Measurements from ENCODE around the gene PDE7B.
A peak's percentile ranks its signal among the peaks of the same experiment; 100 is the strongest.

PDE7B gene

DNA sequence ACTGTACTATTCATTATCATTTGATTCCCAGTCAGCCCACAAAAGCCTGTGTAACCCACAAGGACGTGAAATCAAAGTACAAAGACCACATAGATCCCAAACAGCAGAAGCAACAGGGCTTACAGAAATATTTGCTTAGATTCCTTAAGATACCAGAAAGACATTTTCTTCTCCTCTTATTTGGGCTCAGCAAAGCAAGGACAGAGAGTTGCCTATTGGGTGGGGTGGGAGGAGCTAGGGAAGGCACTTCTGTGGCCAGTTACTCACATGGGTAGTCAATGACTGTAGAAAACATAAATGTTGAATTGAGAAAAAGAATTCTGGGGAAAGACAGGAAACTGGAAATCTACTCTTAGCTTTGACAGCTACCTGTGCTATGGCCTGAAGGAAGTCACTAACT is 19.8 kb downstream of the PDE7B start:
- H3K36me3 ChIP-seq (ENCODE audit: control insufficient read depth, insufficient read depth, low read length), result no peaks in the 10 kb centered on the region
- H3K4me3 ChIP-seq (ENCODE audit: low read length), result no peak overlapping the region
- no peak overlapping the region for H4K8ac ChIP-seq (ENCODE audit: low read depth, low read length)
- no peak overlapping the region for H3K18ac ChIP-seq (ENCODE audit: low read length)
- H3K4me1 ChIP-seq (ENCODE audit: control insufficient read depth, low read depth, low read length), result no peaks in the 10 kb centered on the region
- H3K9ac ChIP-seq (ENCODE audit: low read length), result no peak overlapping the region
- H2BK15ac ChIP-seq (replicated peaks; ENCODE audit: low read depth), result no peak overlapping the region
- H2BK120ac ChIP-seq (ENCODE audit: low read depth, low read length), result no peak overlapping the region
- WGBS (ENCODE audit: extremely low coverage, insufficient coverage, low lambda C conversion rate), result no CpG with 5 or more reads among the region's 1 CpG
- no peaks in the 10 kb centered on the region for H3K79me1 ChIP-seq (ENCODE audit: low read length)
- H2AK5ac ChIP-seq (ENCODE audit: low read length), result no peak overlapping the region
- H2BK5ac ChIP-seq (ENCODE audit: low read length), result no peak overlapping the region
- H4K5ac ChIP-seq (ENCODE audit: low read length), result no peak overlapping the region
- no peaks in the 10 kb centered on the region for H3K79me2 ChIP-seq (ENCODE audit: control insufficient read depth, insufficient read depth, low read length)
- H3K4ac ChIP-seq (ENCODE audit: low read depth, low read length), result no peak overlapping the region
- no peaks in the 10 kb centered on the region for H3K27me3 ChIP-seq (ENCODE audit: insufficient read depth, low read length, poor library complexity)
- H3K56ac ChIP-seq (ENCODE audit: low read length), result no peak overlapping the region
- DNase-seq, result no peak
- no peak overlapping the region for H3K27ac ChIP-seq (ENCODE audit: low read depth, low read length)
- no peak overlapping the region for H3K23ac ChIP-seq (ENCODE audit: low read length)
- no peak overlapping the region for H3K4me2 ChIP-seq (ENCODE audit: low read length)

- Histone ChIP-seq H3K4ac (ENCODE audit: low read depth, low read length) (no peak overlapping the region), H2AK5ac (ENCODE audit: low read length) (no peak overlapping the region), H3K36me3 (ENCODE audit: control insufficient read depth, insufficient read depth, low read length) (no peaks in the 10 kb centered on the region), H3K4me3 (ENCODE audit: low read length) (no peak overlapping the region), H3K27me3 (ENCODE audit: insufficient read depth, low read length, poor library complexity) (no peaks in the 10 kb centered on the region), H3K56ac (ENCODE audit: low read length) (no peak overlapping the region), H3K4me2 (ENCODE audit: low read length) (no peak overlapping the region), H2BK15ac (replicated peaks; ENCODE audit: low read depth) (no peak overlapping the region), H4K5ac (ENCODE audit: low read length) (no peak overlapping the region), H3K27ac (ENCODE audit: low read depth, low read length) (no peak overlapping the region), H3K79me1 (ENCODE audit: low read length) (no peaks in the 10 kb centered on the region), H3K79me2 (ENCODE audit: control insufficient read depth, insufficient read depth, low read length) (no peaks in the 10 kb centered on the region), H4K8ac (ENCODE audit: low read depth, low read length) (no peak overlapping the region), H2BK120ac (ENCODE audit: low read depth, low read length) (no peak overlapping the region), H3K4me1 (ENCODE audit: control insufficient read depth, low read depth, low read length) (no peaks in the 10 kb centered on the region), H2BK5ac (ENCODE audit: low read length) (no peak overlapping the region), H3K23ac (ENCODE audit: low read length) (no peak overlapping the region), H3K9ac (ENCODE audit: low read length) (no peak overlapping the region), H3K18ac (ENCODE audit: low read length) (no peak overlapping the region)
- no CpG with 5 or more reads among the region's 1 CpG for WGBS (ENCODE audit: extremely low coverage, insufficient coverage, low lambda C conversion rate)
- DNase-seq, result peak; percentile 22
Observed at GRCh38 chr6:135871878-135872277, 20.4 kb downstream of the PDE7B start.

GRCh38 chr6:135875446-135875845 is 23.9 kb downstream of the PDE7B start:
- DNase-seq, result no peak
- no peak overlapping the region for H2BK5ac ChIP-seq (ENCODE audit: low read length)
- H3K56ac ChIP-seq (ENCODE audit: low read length), result no peak overlapping the region
- no peak overlapping the region for H3K23ac ChIP-seq (ENCODE audit: low read length)
- H3K18ac ChIP-seq (ENCODE audit: low read length), result no peak overlapping the region
- no peak overlapping the region for H4K5ac ChIP-seq (ENCODE audit: low read length)
- H3K36me3 ChIP-seq (ENCODE audit: control insufficient read depth, insufficient read depth, low read length), result no peaks in the 10 kb centered on the region
- H3K4me1 ChIP-seq (ENCODE audit: control insufficient read depth, low read depth, low read length), result no peaks in the 10 kb centered on the region
- no peak overlapping the region for H2BK120ac ChIP-seq (ENCODE audit: low read depth, low read length)
- H3K4ac ChIP-seq (ENCODE audit: low read depth, low read length), result no peak overlapping the region
- no peak overlapping the region for H3K4me3 ChIP-seq (ENCODE audit: low read length)
- H3K27ac ChIP-seq (ENCODE audit: low read depth, low read length), result no peak overlapping the region
- no peak overlapping the region for H2BK15ac ChIP-seq (replicated peaks; ENCODE audit: low read depth)
- H3K9ac ChIP-seq (ENCODE audit: low read length), result no peak overlapping the region
- H3K79me1 ChIP-seq (ENCODE audit: low read length), result no peaks in the 10 kb centered on the region
- H4K8ac ChIP-seq (ENCODE audit: low read depth, low read length), result no peak overlapping the region
- no peaks in the 10 kb centered on the region for H3K79me2 ChIP-seq (ENCODE audit: control insufficient read depth, insufficient read depth, low read length)
- H2AK5ac ChIP-seq (ENCODE audit: low read length), result no peak overlapping the region
- no peak overlapping the region for H3K4me2 ChIP-seq (ENCODE audit: low read length)
- no CpG with 5 or more reads among the region's 2 CpGs for WGBS (ENCODE audit: extremely low coverage, insufficient coverage, low lambda C conversion rate)
- H3K27me3 ChIP-seq (ENCODE audit: insufficient read depth, low read length, poor library complexity), result no peaks in the 10 kb centered on the region

- Histone ChIP-seq H2BK120ac (ENCODE audit: low read depth, low read length) (no peak overlapping the region), H3K79me1 (ENCODE audit: low read length) (no peaks in the 10 kb centered on the region), H3K4me3 (ENCODE audit: low read length) (no peak overlapping the region), H4K5ac (ENCODE audit: low read length) (no peak overlapping the region), H3K4me2 (ENCODE audit: low read length) (no peak overlapping the region), H3K4ac (ENCODE audit: low read depth, low read length) (no peak overlapping the region), H3K36me3 (ENCODE audit: control insufficient read depth, insufficient read depth, low read length) (no peaks in the 10 kb centered on the region), H3K9ac (ENCODE audit: low read length) (no peak overlapping the region), H2BK15ac (replicated peaks; ENCODE audit: low read depth) (no peak overlapping the region), H2AK5ac (ENCODE audit: low read length) (no peak overlapping the region), H4K8ac (ENCODE audit: low read depth, low read length) (no peak overlapping the region), H3K56ac (ENCODE audit: low read length) (no peak overlapping the region), H3K23ac (ENCODE audit: low read length) (no peak overlapping the region), H3K18ac (ENCODE audit: low read length) (no peak overlapping the region), H3K27ac (ENCODE audit: low read depth, low read length) (no peak overlapping the region), H3K4me1 (ENCODE audit: control insufficient read depth, low read depth, low read length) (no peaks in the 10 kb centered on the region), H3K79me2 (ENCODE audit: control insufficient read depth, insufficient read depth, low read length) (no peaks in the 10 kb centered on the region), H2BK5ac (ENCODE audit: low read length) (no peak overlapping the region), H3K27me3 (ENCODE audit: insufficient read depth, low read length, poor library complexity) (no peaks in the 10 kb centered on the region)
- no CpG with 5 or more reads among the region's 4 CpGs for whole genome bisulfite sequencing (ENCODE audit: extremely low coverage, insufficient coverage, low lambda C conversion rate)
- no peak for DNase-seq
Observed at GRCh38 chr6:135876058-135876457, 24.6 kb downstream of the PDE7B start.

GRCh38 chr6:135877666-135878065 is 26.2 kb downstream of the PDE7B start:
- no CpG with 5 or more reads among the region's 6 CpGs for WGBS (ENCODE audit: extremely low coverage, insufficient coverage, low lambda C conversion rate)
- H3K27ac ChIP-seq (ENCODE audit: low read depth, low read length), result no peak overlapping the region
- no peak overlapping the region for H3K18ac ChIP-seq (ENCODE audit: low read length)
- H3K4me2 ChIP-seq (ENCODE audit: low read length), result no peak overlapping the region
- no peak overlapping the region for H4K8ac ChIP-seq (ENCODE audit: low read depth, low read length)
- H2BK15ac ChIP-seq (replicated peaks; ENCODE audit: low read depth), result no peak overlapping the region
- H4K5ac ChIP-seq (ENCODE audit: low read length), result no peak overlapping the region
- H3K56ac ChIP-seq (ENCODE audit: low read length), result no peak overlapping the region
- H3K79me1 ChIP-seq (ENCODE audit: low read length), result no peaks in the 10 kb centered on the region
- no peaks in the 10 kb centered on the region for H3K27me3 ChIP-seq (ENCODE audit: insufficient read depth, low read length, poor library complexity)
- H3K4ac ChIP-seq (ENCODE audit: low read depth, low read length), result no peak overlapping the region
- no peak overlapping the region for H3K23ac ChIP-seq (ENCODE audit: low read length)
- H2BK5ac ChIP-seq (ENCODE audit: low read length), result no peak overlapping the region
- H2BK120ac ChIP-seq (ENCODE audit: low read depth, low read length), result no peak overlapping the region
- no peak for DNase-seq
- H3K4me3 ChIP-seq (ENCODE audit: low read length), result no peak overlapping the region
- H3K4me1 ChIP-seq (ENCODE audit: control insufficient read depth, low read depth, low read length), result no peaks in the 10 kb centered on the region
- no peaks in the 10 kb centered on the region for H3K36me3 ChIP-seq (ENCODE audit: control insufficient read depth, insufficient read depth, low read length)
- H3K79me2 ChIP-seq (ENCODE audit: control insufficient read depth, insufficient read depth, low read length), result no peaks in the 10 kb centered on the region
- no peak overlapping the region for H3K9ac ChIP-seq (ENCODE audit: low read length)
- no peak overlapping the region for H2AK5ac ChIP-seq (ENCODE audit: low read length)

- H3K79me2 ChIP-seq (ENCODE audit: control insufficient read depth, insufficient read depth, low read length), result no peaks in the 10 kb centered on the region
- H3K36me3 ChIP-seq (ENCODE audit: control insufficient read depth, insufficient read depth, low read length), result no peaks in the 10 kb centered on the region
- H3K27ac ChIP-seq (ENCODE audit: low read depth, low read length), result no peak overlapping the region
- H4K5ac ChIP-seq (ENCODE audit: low read length), result no peak overlapping the region
- no peak overlapping the region for H3K18ac ChIP-seq (ENCODE audit: low read length)
- H3K27me3 ChIP-seq (ENCODE audit: insufficient read depth, low read length, poor library complexity), result no peaks in the 10 kb centered on the region
- H3K9ac ChIP-seq (ENCODE audit: low read length), result no peak overlapping the region
- no peaks in the 10 kb centered on the region for H3K79me1 ChIP-seq (ENCODE audit: low read length)
- no peak overlapping the region for H3K23ac ChIP-seq (ENCODE audit: low read length)
- no peak overlapping the region for H2BK15ac ChIP-seq (replicated peaks; ENCODE audit: low read depth)
- no peak overlapping the region for H2BK120ac ChIP-seq (ENCODE audit: low read depth, low read length)
- no peak overlapping the region for H3K4me2 ChIP-seq (ENCODE audit: low read length)
- H4K8ac ChIP-seq (ENCODE audit: low read depth, low read length), result no peak overlapping the region
- no peak overlapping the region for H2AK5ac ChIP-seq (ENCODE audit: low read length)
- no CpG with 5 or more reads among the region's 7 CpGs for WGBS (ENCODE audit: extremely low coverage, insufficient coverage, low lambda C conversion rate)
- no peaks in the 10 kb centered on the region for H3K4me1 ChIP-seq (ENCODE audit: control insufficient read depth, low read depth, low read length)
- H2BK5ac ChIP-seq (ENCODE audit: low read length), result no peak overlapping the region
- no peak overlapping the region for H3K4me3 ChIP-seq (ENCODE audit: low read length)
- no peak overlapping the region for H3K4ac ChIP-seq (ENCODE audit: low read depth, low read length)
- no peak overlapping the region for H3K56ac ChIP-seq (ENCODE audit: low read length)
- DNase-seq, result no peak
Observed at GRCh38 chr6:135880066-135880972, 28.8 kb downstream of the PDE7B start.
